ENCODE results near the gene EXOC8. TPM values are rescaled to one million over a fixed set of nuclear protein-coding genes. Genes with fewer than 3 reads are reported as not detected.

EXOC8 gene
- total and polyA plus RNA-seq, 10 donors = 4.7 to 23.6 (median 20.1) TPM

- intact Hi-C loops (cut with DNase I; ENCODE audit: low total_unique reads) = no loop called here
- Histone ChIP-seq H3K36me3 (no peaks in the 10 kb centered on the region), H3K4me1 (no peaks in the 10 kb centered on the region), H3K27me3 (replicated peaks in 1 of 7) (no peaks in the 10 kb centered on the region), H3K9me3 (no peaks in the 10 kb centered on the region), H3K27ac (no peak overlapping the region), H3K4me3 (no peak overlapping the region)
- WGBS, 5 donors = 84 to 90% (median 88%) methylated on average over 5 of the region's 5 CpGs
- TF ChIP-seq POLR2AphosphoS5 (IDR thresholded peaks at IDR 0.05) (no peak), POLR2A (IDR thresholded peaks at IDR 0.05) (no peak), CTCF (IDR thresholded peaks at IDR 0.05 in 8 of 11, conservative IDR thresholded peaks at IDR 0.05 in 3 of 11) (no peak)
- DNase-seq = no peak
Measured at GRCh38 chr1:231324660-231325059, 13.0 kb downstream of the EXOC8 start.

GRCh38 chr1:231322880-231323530, 14.6 kb downstream of the EXOC8 start:
- no peaks in the 10 kb centered on the region for H3K36me3 ChIP-seq
- intact Hi-C loops (cut with DNase I; ENCODE audit: low total_unique reads) = no loop called here
- H3K4me3 ChIP-seq = no peak overlapping the region
- WGBS, 5 donors = 71 to 80% (median 78%) methylated on average over 7 of the region's 7 CpGs
- H3K27ac ChIP-seq = no peak overlapping the region
- DNase-seq = no peak
- no peak for TF ChIP-seq POLR2A (IDR thresholded peaks at IDR 0.05)
- no peak for TF ChIP-seq CTCF (IDR thresholded peaks at IDR 0.05 in 8 of 11, conservative IDR thresholded peaks at IDR 0.05 in 3 of 11)
- no peak for TF ChIP-seq POLR2AphosphoS5 (IDR thresholded peaks at IDR 0.05)
- no peaks in the 10 kb centered on the region for H3K27me3 ChIP-seq (replicated peaks in 1 of 7)
- no peaks in the 10 kb centered on the region for H3K4me1 ChIP-seq
- no peaks in the 10 kb centered on the region for H3K9me3 ChIP-seq

- DNase-seq = no peak
- peaks cover 0 to 4% (median 0%) of the 10 kb centered on the region in 6 donors for H3K4me1 ChIP-seq
- WGBS, 5 donors = 91 to 97% (median 92%) methylated on average over 9 of the region's 9 CpGs
- peaks cover 0 to 4% (median 0%) of the 10 kb centered on the region in 8 donors for H3K9me3 ChIP-seq
- H3K27me3 ChIP-seq (replicated peaks in 1 of 7) = no peaks in the 10 kb centered on the region
- no peaks in the 10 kb centered on the region for H3K36me3 ChIP-seq
- no peak overlapping the region for H3K4me3 ChIP-seq
- TF ChIP-seq POLR2A (IDR thresholded peaks at IDR 0.05) (no peak), POLR2AphosphoS5 (IDR thresholded peaks at IDR 0.05) (no peak), CTCF (IDR thresholded peaks at IDR 0.05 in 8 of 11, conservative IDR thresholded peaks at IDR 0.05 in 3 of 11) (no peak)
- H3K27ac ChIP-seq = no peak overlapping the region
- intact Hi-C loops (cut with DNase I; ENCODE audit: low total_unique reads) = no loop called here
Measured at GRCh38 chr1:231319080-231319479, 18.6 kb downstream of the EXOC8 start.

GRCh38 chr1:231318568-231318967, 19.1 kb downstream of the EXOC8 start:
- no peak for DNase-seq

More at GRCh38 chr1:231318568-231318967, 19.1 kb downstream of the EXOC8 start:
- Histone ChIP-seq H3K4me1 (peaks cover 0 to 4% (median 0%) of the 10 kb centered on the region in 6 donors), H3K4me3 (no peak overlapping the region), H3K9me3 (peaks cover 0 to 4% (median 0%) of the 10 kb centered on the region in 8 donors), H3K36me3 (no peaks in the 10 kb centered on the region), H3K27ac (no peak overlapping the region), H3K27me3 (replicated peaks in 1 of 7) (no peaks in the 10 kb centered on the region)
- 90 to 98% (median 93%) methylated on average over 4 of the region's 4 CpGs for WGBS, 5 donors
- no peak for TF ChIP-seq POLR2A (IDR thresholded peaks at IDR 0.05)
- no peak for TF ChIP-seq CTCF (IDR thresholded peaks at IDR 0.05 in 8 of 11, conservative IDR thresholded peaks at IDR 0.05 in 3 of 11)
- no peak for TF ChIP-seq POLR2AphosphoS5 (IDR thresholded peaks at IDR 0.05)
- intact Hi-C loops (cut with DNase I; ENCODE audit: low total_unique reads) = no loop called here

All from spleen (tissue), 11 donors.